ENCODE data around the gene ELFN1. TPM values are rescaled to one million over a fixed set of nuclear protein-coding genes. Genes with fewer than 3 reads are reported as not detected.

Gene ELFN1
- total RNA-seq, 1 donor from 2014 or later, result 19.7 TPM

- Mint-ChIP-seq H3K27ac (ENCODE audit: unreplicated experiment) (no peak overlapping the region), H3K4me3 (ENCODE audit: unreplicated experiment) (no peak overlapping the region), H3K9me3 (ENCODE audit: unreplicated experiment) (peaks cover 6% of the 10 kb centered on the region), H3K36me3 (ENCODE audit: low read depth, unreplicated experiment) (no peaks in the 10 kb centered on the region), H3K4me1 (ENCODE audit: low read depth, unreplicated experiment) (no peaks in the 10 kb centered on the region), H3K27me3 (ENCODE audit: low read depth, unreplicated experiment) (peaks cover 30% of the 10 kb centered on the region)
- DNase-seq (ENCODE audit: low read depth) (no peak), FAIRE-seq (no peak)
- TF ChIP-seq CTCF (IDR thresholded peaks at IDR 0.05; ENCODE audit: insufficient read depth, low read depth, low read length) (no peak), EZH2 (IDR thresholded peaks at IDR 0.05; ENCODE audit: insufficient read depth, low read length) (no peak)
- no peak overlapping the region for H3K9ac ChIP-seq (ENCODE audit: low read length)
- H3K36me3 ChIP-seq (ENCODE audit: insufficient read depth, low read length), result no peaks in the 10 kb centered on the region
- no peak overlapping the region for H2AFZ ChIP-seq (ENCODE audit: low read depth, low read length)
- no peaks in the 10 kb centered on the region for H3K4me1 ChIP-seq (ENCODE audit: insufficient read depth, low read length)
- H3K9me3 ChIP-seq (ENCODE audit: insufficient read depth, low read depth, low read length), result peaks cover 2% of the 10 kb centered on the region
- H4K20me1 ChIP-seq (ENCODE audit: insufficient read depth, low read length), result no peaks in the 10 kb centered on the region
- no peaks in the 10 kb centered on the region for H3K79me2 ChIP-seq (ENCODE audit: insufficient read depth, low read length)
- H3K4me2 ChIP-seq (ENCODE audit: low read length), result no peak overlapping the region
- H3K27me3 ChIP-seq (ENCODE audit: insufficient read depth, low read length), result no peaks in the 10 kb centered on the region
- no peak overlapping the region for H3K27ac ChIP-seq (ENCODE audit: low read depth, low read length)
- H3K4me3 ChIP-seq (ENCODE audit: insufficient read depth, low read depth, low read length), result no peak overlapping the region
Observed at GRCh38 chr7:1624999-1625927, 44.8 kb upstream of the ELFN1 start.

GRCh38 chr7:1626769-1627168 is 43.3 kb upstream of the ELFN1 start:
- no peak for TF ChIP-seq EZH2 (IDR thresholded peaks at IDR 0.05; ENCODE audit: insufficient read depth, low read length)
- Mint-ChIP-seq H3K27ac (ENCODE audit: unreplicated experiment) (no peak overlapping the region), H3K27me3 (ENCODE audit: low read depth, unreplicated experiment) (peaks cover 26% of the 10 kb centered on the region), H3K4me3 (ENCODE audit: unreplicated experiment) (no peak overlapping the region), H3K9me3 (ENCODE audit: unreplicated experiment) (peaks cover 11% of the 10 kb centered on the region), H3K36me3 (ENCODE audit: low read depth, unreplicated experiment) (no peaks in the 10 kb centered on the region), H3K4me1 (ENCODE audit: low read depth, unreplicated experiment) (no peaks in the 10 kb centered on the region)
- H3K36me3 ChIP-seq (ENCODE audit: insufficient read depth, low read length), result no peaks in the 10 kb centered on the region
- no peaks in the 10 kb centered on the region for H3K79me2 ChIP-seq (ENCODE audit: insufficient read depth, low read length)
- peaks cover 2% of the 10 kb centered on the region for H3K9me3 ChIP-seq (ENCODE audit: insufficient read depth, low read depth, low read length)
- H3K4me2 ChIP-seq (ENCODE audit: low read length), result no peak overlapping the region
- DNase-seq (ENCODE audit: low read depth) (no peak), FAIRE-seq (no peak)
- H3K9ac ChIP-seq (ENCODE audit: low read length), result no peak overlapping the region
- no peak overlapping the region for H3K27ac ChIP-seq (ENCODE audit: low read depth, low read length)
- H2AFZ ChIP-seq (ENCODE audit: low read depth, low read length), result no peak overlapping the region
- no peaks in the 10 kb centered on the region for H3K4me1 ChIP-seq (ENCODE audit: insufficient read depth, low read length)
- H3K4me3 ChIP-seq (ENCODE audit: insufficient read depth, low read depth, low read length), result no peak overlapping the region
- no peaks in the 10 kb centered on the region for H3K27me3 ChIP-seq (ENCODE audit: insufficient read depth, low read length)
- H4K20me1 ChIP-seq (ENCODE audit: insufficient read depth, low read length), result no peaks in the 10 kb centered on the region

GRCh38 chr7:1630700-1631336 is 39.3 kb upstream of the ELFN1 start:
- H3K27ac ChIP-seq (ENCODE audit: low read depth, low read length), result no peak overlapping the region
- H3K9ac ChIP-seq (ENCODE audit: low read length), result no peak overlapping the region
- H3K4me1 ChIP-seq (ENCODE audit: insufficient read depth, low read length), result no peaks in the 10 kb centered on the region
- no peaks in the 10 kb centered on the region for H4K20me1 ChIP-seq (ENCODE audit: insufficient read depth, low read length)
- no peak overlapping the region for H3K4me2 ChIP-seq (ENCODE audit: low read length)
- no peaks in the 10 kb centered on the region for H3K4me1 Mint-ChIP-seq (ENCODE audit: low read depth, unreplicated experiment)
- peaks cover 26% of the 10 kb centered on the region for H3K9me3 Mint-ChIP-seq (ENCODE audit: unreplicated experiment)
- no peak overlapping the region for H3K4me3 Mint-ChIP-seq (ENCODE audit: unreplicated experiment)
- no peaks in the 10 kb centered on the region for H3K27me3 ChIP-seq (ENCODE audit: insufficient read depth, low read length)
- no peaks in the 10 kb centered on the region for H3K36me3 Mint-ChIP-seq (ENCODE audit: low read depth, unreplicated experiment)
- no peaks in the 10 kb centered on the region for H3K36me3 ChIP-seq (ENCODE audit: insufficient read depth, low read length)
- H2AFZ ChIP-seq (ENCODE audit: low read depth, low read length), result no peak overlapping the region
- DNase-seq (ENCODE audit: low read depth), result no peak
- H3K27ac Mint-ChIP-seq (ENCODE audit: unreplicated experiment), result no peak overlapping the region
- H3K4me3 ChIP-seq (ENCODE audit: insufficient read depth, low read depth, low read length), result no peak overlapping the region
- TF ChIP-seq EZH2 (IDR thresholded peaks at IDR 0.05; ENCODE audit: insufficient read depth, low read length) (no peak), CTCF (IDR thresholded peaks at IDR 0.05; ENCODE audit: insufficient read depth, low read depth, low read length) (no peak)
- FAIRE-seq, result no peak
- peaks cover 41% of the 10 kb centered on the region for H3K27me3 Mint-ChIP-seq (ENCODE audit: low read depth, unreplicated experiment)
- H3K9me3 ChIP-seq (ENCODE audit: insufficient read depth, low read depth, low read length), result peaks cover 6% of the 10 kb centered on the region
- no peaks in the 10 kb centered on the region for H3K79me2 ChIP-seq (ENCODE audit: insufficient read depth, low read length)

Measured in astrocyte (in vitro differentiated cells and primary cell).